ENCODE measurements around the gene CCDC38. TPM values are rescaled to one million over a fixed set of nuclear protein-coding genes. Genes with fewer than 3 reads are reported as not detected.

CCDC38 gene
- total RNA-seq, 1 donor from 2014 or later: not detected

GRCh38 chr12:95978351-95978750 lies 35.9 kb upstream of the CCDC38 start:
- no peaks in the 10 kb centered on the region for H3K9me3 Mint-ChIP-seq (ENCODE audit: low read depth)
- H3K36me3 Mint-ChIP-seq (ENCODE audit: low read depth): no peaks in the 10 kb centered on the region
- no peak for TF ChIP-seq CTCF (IDR thresholded peaks at IDR 0.05)

GRCh38 chr12:95977764-95978305 lies 35.4 kb upstream of the CCDC38 start:
- H3K9me3 Mint-ChIP-seq (ENCODE audit: low read depth): no peaks in the 10 kb centered on the region
- TF ChIP-seq CTCF (IDR thresholded peaks at IDR 0.05): no peak

More at GRCh38 chr12:95978351-95978750, 35.9 kb upstream of the CCDC38 start:
- Mint-ChIP-seq H3K27me3 (ENCODE audit: low read depth) (no peaks in the 10 kb centered on the region), H3K4me3 (ENCODE audit: unreplicated experiment) (no peak overlapping the region), H3K27ac (ENCODE audit: unreplicated experiment) (no peak overlapping the region), H3K4me1 (ENCODE audit: low read depth) (no peaks in the 10 kb centered on the region)
- no peak for DNase-seq (ENCODE audit: low spot score)

GRCh38 chr12:95976416-95976832 lies 34.0 kb upstream of the CCDC38 start:
- H3K27ac Mint-ChIP-seq (ENCODE audit: unreplicated experiment): no peak overlapping the region
- no peaks in the 10 kb centered on the region for H3K27me3 Mint-ChIP-seq (ENCODE audit: low read depth)
- H3K4me1 Mint-ChIP-seq (ENCODE audit: low read depth): no peaks in the 10 kb centered on the region
- no peaks in the 10 kb centered on the region for H3K9me3 Mint-ChIP-seq (ENCODE audit: low read depth)
- no peak for TF ChIP-seq CTCF (IDR thresholded peaks at IDR 0.05)
- H3K4me3 Mint-ChIP-seq (ENCODE audit: unreplicated experiment): no peak overlapping the region
- no peaks in the 10 kb centered on the region for H3K36me3 Mint-ChIP-seq (ENCODE audit: low read depth)
- no peak for DNase-seq (ENCODE audit: low spot score)

More at GRCh38 chr12:95977764-95978305, 35.4 kb upstream of the CCDC38 start:
- Mint-ChIP-seq H3K4me3 (ENCODE audit: unreplicated experiment) (no peak overlapping the region), H3K4me1 (ENCODE audit: low read depth) (no peaks in the 10 kb centered on the region), H3K27me3 (ENCODE audit: low read depth) (no peaks in the 10 kb centered on the region), H3K36me3 (ENCODE audit: low read depth) (no peaks in the 10 kb centered on the region), H3K27ac (ENCODE audit: unreplicated experiment) (no peak overlapping the region)
- no peak for DNase-seq (ENCODE audit: low spot score)

- no peak for TF ChIP-seq CTCF (IDR thresholded peaks at IDR 0.05)
- Mint-ChIP-seq H3K9me3 (ENCODE audit: low read depth) (no peaks in the 10 kb centered on the region), H3K36me3 (ENCODE audit: low read depth) (no peaks in the 10 kb centered on the region), H3K27ac (ENCODE audit: unreplicated experiment) (no peak overlapping the region), H3K27me3 (ENCODE audit: low read depth) (no peaks in the 10 kb centered on the region), H3K4me1 (ENCODE audit: low read depth) (no peaks in the 10 kb centered on the region), H3K4me3 (ENCODE audit: unreplicated experiment) (no peak overlapping the region)
- DNase-seq (ENCODE audit: low spot score): no peak
Observed at GRCh38 chr12:95975491-95975890, 33.1 kb upstream of the CCDC38 start.

- Mint-ChIP-seq H3K36me3 (ENCODE audit: low read depth) (no peaks in the 10 kb centered on the region), H3K9me3 (ENCODE audit: low read depth) (no peaks in the 10 kb centered on the region), H3K4me1 (ENCODE audit: low read depth) (no peaks in the 10 kb centered on the region), H3K4me3 (ENCODE audit: unreplicated experiment) (no peak overlapping the region), H3K27me3 (ENCODE audit: low read depth) (no peaks in the 10 kb centered on the region), H3K27ac (ENCODE audit: unreplicated experiment) (no peak overlapping the region)
- no peak for TF ChIP-seq CTCF (IDR thresholded peaks at IDR 0.05)
- no peak for DNase-seq (ENCODE audit: low spot score)
Observed at GRCh38 chr12:95974358-95974757, 31.9 kb upstream of the CCDC38 start.
